GM15510 (cell line): ENCODE measurements around the gene GRAMD1A.

Experiments used
- POLR2A ChIP-seq: IDR thresholded peaks from 3 replicates; pipeline ENCODE4 v1.6.1; 2011; ENCODE audit warnings: borderline replicate concordance; ENCODE audit not compliant: insufficient read length; ENCODE audit errors: extremely low read depth

The GRAMD1A gene

GRCh38 chr19:34969721-34970120, 30.4 kb upstream of the GRAMD1A start:
- TF ChIP-seq POLR2A: no peak

DNA sequence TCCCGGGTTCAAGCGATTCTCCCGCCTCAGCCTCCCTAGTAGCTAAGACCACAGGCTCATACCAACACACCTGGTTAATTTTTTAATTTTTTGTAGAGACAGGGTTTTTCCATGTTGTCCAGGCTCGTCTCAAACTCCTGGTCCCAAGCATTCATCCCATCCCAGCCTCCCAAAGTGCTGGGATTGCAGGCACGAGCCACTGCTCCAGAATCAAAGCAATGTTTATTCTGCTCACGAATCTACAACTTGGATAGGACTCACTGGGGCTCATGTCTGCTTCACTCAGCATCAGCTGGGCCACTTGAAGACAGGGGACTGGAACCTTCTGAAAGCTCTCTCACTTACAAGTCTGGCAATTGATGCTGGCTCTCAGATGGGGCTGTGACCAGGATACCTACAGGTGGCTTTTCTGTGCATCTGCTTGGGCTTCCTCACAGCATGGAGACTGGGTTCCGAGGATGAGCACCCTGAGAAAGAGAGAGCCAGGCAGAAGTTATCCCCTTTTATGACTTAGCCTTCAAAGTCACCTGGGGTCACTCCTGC, 27.9 kb upstream of the GRAMD1A start:
- TF ChIP-seq POLR2A: no peak

DNA sequence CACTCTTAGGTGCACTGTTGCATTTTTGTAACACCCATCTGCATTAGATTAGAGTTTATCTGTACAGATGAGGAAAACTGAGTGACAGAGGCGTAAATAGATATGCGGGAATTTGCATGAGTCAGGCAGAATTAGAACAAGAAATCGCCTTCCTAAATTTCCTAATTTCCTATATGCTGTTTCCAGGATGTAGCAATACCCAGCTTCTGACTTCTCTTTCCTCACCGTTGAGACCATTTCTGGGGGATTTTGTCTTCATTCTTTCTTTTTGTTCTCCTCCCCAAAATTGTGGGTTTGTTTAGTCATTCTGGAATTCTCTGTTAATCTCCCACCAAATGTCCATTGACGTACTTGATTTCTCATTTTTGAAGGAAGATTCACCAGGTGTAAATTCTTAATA, 25.5 kb upstream of the GRAMD1A start:
- no peak for TF ChIP-seq POLR2A

- no peak for TF ChIP-seq POLR2A
These were observed 25.1 kb upstream of the GRAMD1A start for GRCh38 chr19:34975056-34975455.

- no peak for TF ChIP-seq POLR2A
These were observed 23.5 kb upstream of the GRAMD1A start for GRCh38 chr19:34976611-34977010.

DNA sequence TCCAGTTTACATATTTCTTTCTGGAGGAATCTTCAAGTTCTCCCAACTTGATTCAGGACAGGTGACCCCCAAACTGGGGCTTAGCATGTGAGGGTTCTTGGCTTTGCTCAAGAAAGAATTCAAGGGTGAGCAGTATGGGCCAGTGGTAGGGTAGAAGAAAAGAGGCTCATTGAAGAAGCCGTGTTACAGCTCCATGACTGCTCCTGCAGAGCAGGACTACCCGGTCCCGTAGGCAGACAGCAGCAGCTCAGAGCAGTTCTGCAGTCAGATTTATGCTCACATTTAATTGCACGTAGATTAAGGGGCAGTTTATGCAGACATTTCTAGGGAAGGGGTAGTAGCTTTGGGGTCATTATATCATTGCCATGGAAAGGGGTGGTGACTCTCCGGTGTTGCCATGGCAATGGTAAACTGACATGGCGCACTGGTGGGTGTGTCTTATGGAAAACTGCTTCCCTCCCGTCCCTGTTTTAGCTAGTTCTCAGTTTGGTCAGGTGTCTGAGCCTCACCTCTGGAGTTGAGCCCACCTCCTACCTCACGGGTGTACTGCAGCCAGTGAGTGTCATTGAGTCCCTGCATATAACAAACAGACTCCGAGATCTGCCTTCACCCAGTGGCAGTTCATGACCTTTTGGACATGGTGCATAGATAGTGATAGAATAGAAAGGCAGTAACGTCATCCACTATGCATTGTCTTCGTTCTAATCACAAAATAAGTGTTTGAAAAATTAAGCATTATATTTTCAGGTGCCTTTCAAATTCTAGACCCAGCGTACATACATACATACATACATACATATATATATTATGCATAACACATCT, 20.1 kb upstream of the GRAMD1A start:
- TF ChIP-seq POLR2A: no peak

DNA sequence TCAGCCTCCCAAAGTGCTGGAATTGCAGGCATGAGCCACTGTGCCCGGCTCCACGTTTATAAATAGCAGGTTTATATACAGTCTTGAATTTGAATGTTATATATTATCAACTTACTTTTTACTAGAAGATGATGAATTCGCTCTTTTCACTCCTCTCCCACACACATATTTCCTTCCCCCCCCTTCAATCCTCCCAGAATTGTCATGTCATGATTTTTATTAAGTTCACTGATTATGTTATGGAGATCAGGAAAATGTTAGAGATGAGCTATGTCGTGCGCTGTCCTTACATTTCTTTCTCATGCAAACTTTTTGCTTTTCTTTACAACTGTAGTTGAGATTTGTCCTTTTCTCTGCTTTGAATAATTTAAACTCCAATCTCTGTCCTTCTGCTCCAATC, 17.8 kb upstream of the GRAMD1A start:
- no peak for TF ChIP-seq POLR2A

- no peak for TF ChIP-seq POLR2A
These were observed 16.3 kb upstream of the GRAMD1A start for GRCh38 chr19:34983786-34984185.

- TF ChIP-seq POLR2A: no peak
These were observed 15.8 kb upstream of the GRAMD1A start for GRCh38 chr19:34984287-34984686.

DNA sequence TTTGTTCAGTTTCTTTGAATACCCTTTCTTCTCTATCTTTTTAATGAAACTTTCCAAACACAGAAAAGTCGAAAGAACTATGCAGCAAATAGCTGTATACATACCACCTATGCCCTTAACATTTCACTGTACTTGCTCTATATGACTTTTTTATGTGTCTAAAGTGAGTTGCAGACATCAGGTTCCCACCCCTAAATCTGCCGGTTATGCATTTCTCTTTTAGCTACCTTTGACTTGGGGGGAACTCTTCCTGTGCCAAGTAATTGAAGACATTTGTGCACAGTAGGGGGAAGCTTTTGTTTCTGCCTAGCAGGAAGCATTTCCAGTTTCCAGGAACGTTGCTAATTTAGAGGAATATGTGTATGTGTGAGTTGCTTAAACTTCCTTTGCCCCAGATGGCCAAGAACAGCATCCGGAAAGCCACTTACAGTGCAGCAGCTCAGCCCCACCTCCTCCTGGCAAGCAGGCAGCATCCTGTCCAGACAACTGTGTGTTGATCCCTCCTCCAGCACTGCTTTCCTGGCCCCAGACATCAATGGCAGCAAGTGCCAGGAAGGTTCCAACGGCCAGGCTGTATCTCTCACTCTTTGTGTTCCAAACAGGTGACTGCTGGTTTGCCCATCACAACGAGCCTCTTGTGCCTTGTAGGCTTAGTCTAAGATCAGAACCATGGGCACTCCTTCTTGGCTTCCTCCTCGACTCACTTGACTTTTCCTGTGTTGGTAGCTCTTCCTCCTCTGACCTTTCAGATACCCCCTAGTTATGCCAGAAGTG, 14.7 kb upstream of the GRAMD1A start:
- no peak for TF ChIP-seq POLR2A

DNA sequence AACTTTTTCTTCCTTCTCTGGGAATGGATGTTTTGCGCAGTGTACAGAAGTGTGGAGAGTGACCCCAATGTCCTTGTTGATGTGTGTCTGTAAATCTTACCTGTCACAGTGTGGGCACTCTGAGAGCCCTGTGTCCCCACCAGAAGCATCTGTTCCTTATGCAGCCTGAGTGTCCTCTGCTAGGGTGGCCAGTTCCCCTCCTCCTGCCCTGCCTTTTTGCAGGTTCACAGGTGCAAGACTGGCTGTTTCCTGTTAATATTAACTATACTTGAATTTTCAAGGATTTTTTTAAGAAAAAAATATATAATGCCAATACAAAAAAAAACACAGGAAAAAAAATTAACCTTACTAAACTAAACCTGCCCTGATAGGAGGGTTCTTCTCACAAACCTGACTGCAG, 12.0 kb upstream of the GRAMD1A start:
- no peak for TF ChIP-seq POLR2A

DNA sequence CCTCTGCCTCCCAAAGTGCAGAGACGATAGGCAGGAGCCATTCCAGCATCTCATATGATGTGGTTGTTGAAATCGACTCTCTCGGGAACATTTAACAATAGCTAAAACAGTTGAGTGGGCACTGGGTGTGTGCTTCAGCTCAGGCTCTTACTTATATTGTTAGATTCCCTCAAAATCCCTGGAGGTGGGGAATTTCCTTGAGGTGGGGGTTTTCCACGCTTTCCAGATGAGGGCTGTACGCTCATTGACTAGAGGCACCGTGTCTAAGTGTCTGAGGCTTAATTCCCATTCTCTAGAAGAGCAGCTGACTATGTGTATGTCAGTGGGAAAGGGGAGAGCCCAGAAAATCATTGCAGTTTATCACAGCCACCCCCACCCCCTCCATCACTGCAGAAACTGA, 10.8 kb upstream of the GRAMD1A start:
- TF ChIP-seq POLR2A: no peak

GRCh38 chr19:34990578-34991192, 9.4 kb upstream of the GRAMD1A start:
- TF ChIP-seq POLR2A: no peak

DNA sequence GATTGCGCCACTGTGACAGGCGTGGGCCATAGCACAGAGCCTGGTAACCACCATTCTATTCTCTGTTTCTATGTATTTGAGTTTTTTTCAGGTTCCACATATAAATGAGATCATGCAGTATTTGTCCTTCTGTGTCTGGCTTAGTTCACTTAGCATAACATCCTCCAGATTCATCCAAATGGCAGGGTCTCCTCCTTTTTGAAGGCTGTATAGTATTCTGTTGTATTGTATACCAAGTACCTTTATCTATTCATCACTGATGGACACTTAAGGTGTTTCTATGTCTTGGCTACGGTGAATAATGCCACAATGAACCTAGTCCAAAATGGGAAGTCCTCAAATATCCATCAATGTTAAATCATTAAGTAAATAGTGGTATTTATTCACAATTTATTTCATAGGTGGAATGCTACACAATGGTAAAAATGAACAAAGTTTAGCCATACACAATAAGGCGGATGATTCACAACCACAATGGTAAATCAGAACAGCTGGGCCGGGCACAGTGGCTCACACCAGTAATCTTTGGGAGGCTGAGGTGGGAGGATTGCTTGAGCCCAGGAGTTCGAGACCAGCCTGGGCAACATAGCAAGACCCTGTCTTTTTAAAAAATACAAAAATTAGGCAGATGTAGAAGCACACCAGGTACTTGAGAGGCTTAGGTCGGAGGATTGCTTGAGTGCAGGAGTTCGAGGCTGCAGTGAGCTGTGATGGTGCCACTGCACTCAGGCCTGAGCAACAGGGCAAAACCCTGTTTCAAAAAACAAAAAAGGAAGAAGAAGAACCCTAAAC, 8.4 kb upstream of the GRAMD1A start:
- TF ChIP-seq POLR2A: no peak
